ENCODE results near the gene ZDHHC3.

ZDHHC3 gene

DNA sequence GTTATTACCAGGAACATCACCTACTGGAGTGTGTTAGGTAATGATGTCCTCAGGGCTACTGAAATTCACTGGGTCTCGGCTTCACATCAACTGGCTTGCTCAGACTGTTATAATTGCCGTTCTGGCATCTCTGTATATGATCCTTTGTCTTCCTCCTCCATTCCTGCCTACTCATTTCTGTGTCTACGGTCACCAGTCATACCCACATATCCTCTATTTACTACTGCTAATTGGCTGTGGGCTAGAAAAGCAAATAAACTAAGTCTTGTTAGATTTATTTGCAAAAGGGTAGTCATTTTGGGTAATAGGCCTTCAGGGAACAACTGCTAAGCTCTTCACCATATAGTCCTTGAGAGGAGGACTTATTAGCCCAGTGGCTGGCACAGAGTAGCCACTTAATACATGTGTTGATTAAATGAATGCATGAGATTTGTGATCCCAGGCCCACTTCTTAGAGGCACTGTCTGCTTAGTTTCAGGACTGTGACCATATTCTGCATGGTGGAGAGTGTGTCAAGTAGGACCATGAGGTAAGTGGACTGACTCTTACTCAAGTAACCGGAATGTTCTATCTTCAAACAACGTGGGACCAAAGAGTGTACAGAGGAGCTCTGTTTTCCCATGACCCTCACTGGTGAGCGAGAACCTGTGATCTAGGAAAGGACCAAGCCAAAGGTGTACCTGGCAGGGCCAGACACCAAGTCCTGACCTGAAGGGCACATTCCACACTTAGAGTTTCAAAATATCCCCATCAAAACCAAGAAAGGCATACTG, 13.2 kb downstream of the ZDHHC3 start:
- Histone ChIP-seq H3K9ac (ENCODE audit: low read depth, low read length) (no peak overlapping the region), H3K4me2 (ENCODE audit: insufficient read depth, low read length) (no peak overlapping the region), H3K4me1 (ENCODE audit: insufficient read depth, low read length) (no peaks in the 10 kb centered on the region), H3K36me3 (ENCODE audit: insufficient read depth, low read length) (peaks cover 16% of the 10 kb centered on the region), H3K27ac (ENCODE audit: low read length) (no peak overlapping the region), H4K20me1 (ENCODE audit: insufficient read depth, low read length) (peaks cover 47% of the 10 kb centered on the region), H2AFZ (ENCODE audit: low read depth, low read length) (no peak overlapping the region), H3K79me2 (ENCODE audit: insufficient read depth, low read length) (peaks cover 61% of the 10 kb centered on the region), H3K27me3 (ENCODE audit: insufficient read depth, low read length, poor library complexity) (no peaks in the 10 kb centered on the region), H3K4me3 (ENCODE audit: low read depth in 1 of 2, low read length in 2 of 2) (no peak overlapping the region), H3K9me3 (ENCODE audit: insufficient read depth, low read length, severe bottlenecking) (no peaks in the 10 kb centered on the region)
- TF ChIP-seq, protein P1, sequence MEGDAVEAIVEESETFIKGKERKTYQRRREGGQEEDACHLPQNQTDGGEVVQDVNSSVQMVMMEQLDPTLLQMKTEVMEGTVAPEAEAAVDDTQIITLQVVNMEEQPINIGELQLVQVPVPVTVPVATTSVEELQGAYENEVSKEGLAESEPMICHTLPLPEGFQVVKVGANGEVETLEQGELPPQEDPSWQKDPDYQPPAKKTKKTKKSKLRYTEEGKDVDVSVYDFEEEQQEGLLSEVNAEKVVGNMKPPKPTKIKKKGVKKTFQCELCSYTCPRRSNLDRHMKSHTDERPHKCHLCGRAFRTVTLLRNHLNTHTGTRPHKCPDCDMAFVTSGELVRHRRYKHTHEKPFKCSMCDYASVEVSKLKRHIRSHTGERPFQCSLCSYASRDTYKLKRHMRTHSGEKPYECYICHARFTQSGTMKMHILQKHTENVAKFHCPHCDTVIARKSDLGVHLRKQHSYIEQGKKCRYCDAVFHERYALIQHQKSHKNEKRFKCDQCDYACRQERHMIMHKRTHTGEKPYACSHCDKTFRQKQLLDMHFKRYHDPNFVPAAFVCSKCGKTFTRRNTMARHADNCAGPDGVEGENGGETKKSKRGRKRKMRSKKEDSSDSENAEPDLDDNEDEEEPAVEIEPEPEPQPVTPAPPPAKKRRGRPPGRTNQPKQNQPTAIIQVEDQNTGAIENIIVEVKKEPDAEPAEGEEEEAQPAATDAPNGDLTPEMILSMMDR (IDR thresholded peaks at IDR 0.05; ENCODE audit: borderline replicate concordance, extremely low read depth, low read length, poor library complexity, severe bottlenecking) = no peak
- no peak for TF ChIP-seq EZH2 (IDR thresholded peaks at IDR 0.05; ENCODE audit: borderline replicate concordance, low read depth, low read length, severe bottlenecking)
- DNase-seq (no peak), ATAC-seq (ENCODE audit: insufficient read depth, low read depth) (no peak)

- H3K9me3 ChIP-seq (ENCODE audit: insufficient read depth, low read length, severe bottlenecking) = no peaks in the 10 kb centered on the region
- H3K9ac ChIP-seq (ENCODE audit: low read depth, low read length) = no peak overlapping the region
- H4K20me1 ChIP-seq (ENCODE audit: insufficient read depth, low read length) = peaks cover 47% of the 10 kb centered on the region
- no peak overlapping the region for H3K4me3 ChIP-seq (ENCODE audit: low read depth in 1 of 2, low read length in 2 of 2)
- H2AFZ ChIP-seq (ENCODE audit: low read depth, low read length) = no peak overlapping the region
- no peaks in the 10 kb centered on the region for H3K27me3 ChIP-seq (ENCODE audit: insufficient read depth, low read length, poor library complexity)
- H3K27ac ChIP-seq (ENCODE audit: low read length) = no peak overlapping the region
- DNase-seq (no peak), ATAC-seq (ENCODE audit: insufficient read depth, low read depth) (no peak)
- H3K36me3 ChIP-seq (ENCODE audit: insufficient read depth, low read length) = peaks cover 24% of the 10 kb centered on the region
- H3K79me2 ChIP-seq (ENCODE audit: insufficient read depth, low read length) = peaks cover 55% of the 10 kb centered on the region
- H3K4me1 ChIP-seq (ENCODE audit: insufficient read depth, low read length) = no peaks in the 10 kb centered on the region
- TF ChIP-seq, protein P1 (IDR thresholded peaks at IDR 0.05; ENCODE audit: borderline replicate concordance, extremely low read depth, low read length, poor library complexity, severe bottlenecking) = no peak
- no peak for TF ChIP-seq EZH2 (IDR thresholded peaks at IDR 0.05; ENCODE audit: borderline replicate concordance, low read depth, low read length, severe bottlenecking)
- no peak overlapping the region for H3K4me2 ChIP-seq (ENCODE audit: insufficient read depth, low read length)
Measured at GRCh38 chr3:44961888-44962287, 14.1 kb downstream of the ZDHHC3 start.

GRCh38 chr3:44960387-44961026, 15.5 kb downstream of the ZDHHC3 start:
- Histone ChIP-seq H3K9me3 (ENCODE audit: insufficient read depth, low read length, severe bottlenecking) (no peaks in the 10 kb centered on the region), H3K79me2 (ENCODE audit: insufficient read depth, low read length) (peaks cover 49% of the 10 kb centered on the region), H4K20me1 (ENCODE audit: insufficient read depth, low read length) (peaks cover 44% of the 10 kb centered on the region), H2AFZ (ENCODE audit: low read depth, low read length) (no peak overlapping the region), H3K4me2 (ENCODE audit: insufficient read depth, low read length) (no peak overlapping the region), H3K4me1 (ENCODE audit: insufficient read depth, low read length) (no peaks in the 10 kb centered on the region), H3K36me3 (ENCODE audit: insufficient read depth, low read length) (peaks cover 28% of the 10 kb centered on the region), H3K4me3 (ENCODE audit: low read depth in 1 of 2, low read length in 2 of 2) (no peak overlapping the region), H3K9ac (ENCODE audit: low read depth, low read length) (no peak overlapping the region), H3K27ac (ENCODE audit: low read length) (no peak overlapping the region), H3K27me3 (ENCODE audit: insufficient read depth, low read length, poor library complexity) (no peaks in the 10 kb centered on the region)
- DNase-seq = no peak
- ATAC-seq (ENCODE audit: insufficient read depth, low read depth) = no peak
- no peak for TF ChIP-seq EZH2 (IDR thresholded peaks at IDR 0.05; ENCODE audit: borderline replicate concordance, low read depth, low read length, severe bottlenecking)
- TF ChIP-seq, protein P1 (IDR thresholded peaks at IDR 0.05; ENCODE audit: borderline replicate concordance, extremely low read depth, low read length, poor library complexity, severe bottlenecking) = no peak

Measured in DND-41 (cell line).